Astrocyte of the spinal cord (primary cell): Measurements from ENCODE around the gene TECR.
"Not testable (repeated sequence)": the region's sequence is repeated elsewhere in the genome, so short reads cannot be mapped to it uniquely, and the experiment has no call there.

Experiments
- DNase-seq: peaks from one replicate; pipeline ENCODE4 v3.0.0; 2011; ENCODE audit warnings: low read depth, low spot score
- H3K4me3 ChIP-seq: 2 replicates; pipeline ENCODE4 v1.5.1; 2011; ENCODE audit warnings: low read depth, mild to moderate bottlenecking, low read length, moderate library complexity
- in situ Hi-C: cut with HindIII; loops from 2 replicates; pipeline ENCODE4 v1.10.0; 2017; ENCODE audit warnings: low sequenced_read_pairs
- TF ChIP-seq, protein P1 (sequence below): IDR thresholded peaks from 2 replicates; pipeline ENCODE4 v1.5.1; 2012; ENCODE audit warnings: low read depth, mild to moderate bottlenecking, low read length, inconsistent platforms

TECR gene

DNA sequence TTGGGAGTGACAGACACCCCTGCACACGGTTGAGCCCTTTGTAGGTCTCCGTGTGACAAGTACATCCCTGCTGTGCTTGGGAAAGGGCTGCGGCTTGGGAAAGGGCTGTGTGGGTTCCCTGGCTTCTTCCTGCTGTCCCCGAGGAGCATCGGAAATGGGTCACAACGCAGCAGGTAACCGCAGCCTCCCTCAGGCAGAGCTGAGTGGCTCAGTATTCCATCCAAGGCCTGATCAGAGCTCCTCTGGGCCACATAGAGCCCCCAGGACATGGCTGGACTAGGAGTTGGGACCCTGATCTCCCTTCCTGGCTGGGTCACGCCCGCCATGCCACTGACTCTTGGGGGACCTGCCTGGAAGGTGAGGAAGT, 16.3 kb downstream of the TECR start:
- TF ChIP-seq, protein P1, sequence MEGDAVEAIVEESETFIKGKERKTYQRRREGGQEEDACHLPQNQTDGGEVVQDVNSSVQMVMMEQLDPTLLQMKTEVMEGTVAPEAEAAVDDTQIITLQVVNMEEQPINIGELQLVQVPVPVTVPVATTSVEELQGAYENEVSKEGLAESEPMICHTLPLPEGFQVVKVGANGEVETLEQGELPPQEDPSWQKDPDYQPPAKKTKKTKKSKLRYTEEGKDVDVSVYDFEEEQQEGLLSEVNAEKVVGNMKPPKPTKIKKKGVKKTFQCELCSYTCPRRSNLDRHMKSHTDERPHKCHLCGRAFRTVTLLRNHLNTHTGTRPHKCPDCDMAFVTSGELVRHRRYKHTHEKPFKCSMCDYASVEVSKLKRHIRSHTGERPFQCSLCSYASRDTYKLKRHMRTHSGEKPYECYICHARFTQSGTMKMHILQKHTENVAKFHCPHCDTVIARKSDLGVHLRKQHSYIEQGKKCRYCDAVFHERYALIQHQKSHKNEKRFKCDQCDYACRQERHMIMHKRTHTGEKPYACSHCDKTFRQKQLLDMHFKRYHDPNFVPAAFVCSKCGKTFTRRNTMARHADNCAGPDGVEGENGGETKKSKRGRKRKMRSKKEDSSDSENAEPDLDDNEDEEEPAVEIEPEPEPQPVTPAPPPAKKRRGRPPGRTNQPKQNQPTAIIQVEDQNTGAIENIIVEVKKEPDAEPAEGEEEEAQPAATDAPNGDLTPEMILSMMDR: no peak
- DNase-seq: no peak
- no peak overlapping the region for H3K4me3 ChIP-seq
- in situ Hi-C loops: no loop called here

DNA sequence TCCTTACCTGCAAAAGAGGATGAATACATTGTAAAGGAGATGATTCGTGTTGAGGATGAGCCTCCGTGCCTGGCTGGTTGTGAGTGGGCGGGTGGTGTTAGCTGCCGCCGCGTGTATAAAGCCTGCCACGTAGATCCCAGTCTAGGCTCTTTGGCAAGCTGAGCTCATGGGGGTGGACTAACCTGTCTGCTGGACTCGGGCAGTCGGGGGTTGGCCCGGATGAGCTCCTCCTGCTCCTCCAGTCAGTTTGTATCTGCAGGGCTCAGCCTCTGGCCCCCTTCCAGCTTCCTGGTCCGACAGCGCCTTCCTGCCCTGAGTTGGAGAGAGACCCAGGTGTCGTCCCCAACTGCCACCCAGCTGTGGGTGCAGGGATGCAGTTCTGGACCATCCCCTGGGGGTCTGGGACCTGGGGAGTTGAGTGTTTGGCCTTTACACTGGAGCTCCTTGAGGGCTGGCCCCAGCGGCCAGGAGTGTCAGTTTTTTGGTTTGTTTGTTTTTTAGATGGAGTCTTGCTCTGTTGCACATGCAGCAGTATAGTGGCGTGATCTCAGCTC, 20.9 kb downstream of the TECR start:
- H3K4me3 ChIP-seq: no peak overlapping the region
- no peak for DNase-seq
- TF ChIP-seq, protein P1: no peak
- in situ Hi-C loops: no loop called here

DNA sequence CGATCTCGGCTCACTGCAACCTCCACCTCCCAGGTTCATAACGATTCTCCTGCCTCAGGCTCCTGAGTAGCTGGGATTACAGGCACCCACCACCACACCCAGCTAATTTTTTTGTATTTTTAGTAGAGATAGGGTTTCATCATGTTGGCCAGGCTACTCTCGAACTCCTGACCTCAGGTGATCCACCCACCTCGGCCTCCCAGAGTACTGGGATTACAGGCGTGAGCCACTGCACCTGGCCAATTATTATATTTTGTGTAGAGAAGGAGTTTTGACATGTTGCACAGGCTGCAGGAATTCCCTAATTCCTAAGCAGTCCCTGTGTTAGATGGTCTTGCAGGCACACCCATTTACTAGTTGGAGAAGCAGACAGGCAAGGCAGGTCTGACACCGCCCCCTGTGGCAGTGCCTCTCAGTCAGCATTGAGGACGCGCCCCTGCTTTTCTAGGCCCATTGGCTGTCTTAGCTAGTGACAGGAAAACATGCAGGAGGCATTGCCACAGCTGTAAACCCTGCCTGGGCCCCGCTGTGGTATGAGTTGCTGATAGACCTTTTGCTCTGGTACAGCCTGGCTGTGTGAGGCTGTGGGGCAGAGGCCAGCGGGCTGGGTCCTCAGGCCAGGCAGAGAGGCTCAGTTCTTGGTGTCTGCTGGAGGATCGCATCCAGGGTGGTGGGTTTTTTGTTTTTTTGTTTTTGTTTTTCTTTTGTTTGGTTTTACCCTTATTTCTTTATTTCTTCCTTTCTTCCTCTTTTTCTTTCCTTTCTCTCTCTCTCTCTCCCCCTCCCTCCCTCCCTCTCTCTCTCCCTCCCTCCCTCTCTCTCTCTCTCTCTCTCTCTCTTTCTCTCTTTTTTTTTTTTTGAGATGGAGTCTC, 22.0 kb downstream of the TECR start:
- in situ Hi-C loops, H3K4me3 ChIP-seq, DNase-seq: not testable (repeated sequence)
- TF ChIP-seq, protein P1: peak; percentile 28

DNA sequence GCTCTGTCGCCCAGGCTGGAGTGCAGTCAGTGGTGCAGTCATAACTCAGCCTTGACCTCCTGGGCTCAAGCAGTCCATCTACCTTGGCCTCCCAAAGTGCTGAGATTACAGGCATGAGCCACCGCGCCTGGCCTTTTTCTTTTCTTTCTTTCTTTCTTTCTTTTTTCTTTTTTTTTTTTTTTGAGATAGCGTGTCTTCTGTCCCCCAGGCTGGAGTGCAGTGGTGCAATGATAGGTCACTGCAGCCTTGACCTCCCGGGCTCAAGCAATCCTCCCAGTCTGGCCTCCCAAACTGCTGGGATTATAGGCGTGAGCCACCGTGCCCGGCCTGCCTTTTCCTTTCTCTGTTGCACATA, 22.6 kb downstream of the TECR start:
- in situ Hi-C loops, DNase-seq, H3K4me3 ChIP-seq: not testable (repeated sequence)

DNA sequence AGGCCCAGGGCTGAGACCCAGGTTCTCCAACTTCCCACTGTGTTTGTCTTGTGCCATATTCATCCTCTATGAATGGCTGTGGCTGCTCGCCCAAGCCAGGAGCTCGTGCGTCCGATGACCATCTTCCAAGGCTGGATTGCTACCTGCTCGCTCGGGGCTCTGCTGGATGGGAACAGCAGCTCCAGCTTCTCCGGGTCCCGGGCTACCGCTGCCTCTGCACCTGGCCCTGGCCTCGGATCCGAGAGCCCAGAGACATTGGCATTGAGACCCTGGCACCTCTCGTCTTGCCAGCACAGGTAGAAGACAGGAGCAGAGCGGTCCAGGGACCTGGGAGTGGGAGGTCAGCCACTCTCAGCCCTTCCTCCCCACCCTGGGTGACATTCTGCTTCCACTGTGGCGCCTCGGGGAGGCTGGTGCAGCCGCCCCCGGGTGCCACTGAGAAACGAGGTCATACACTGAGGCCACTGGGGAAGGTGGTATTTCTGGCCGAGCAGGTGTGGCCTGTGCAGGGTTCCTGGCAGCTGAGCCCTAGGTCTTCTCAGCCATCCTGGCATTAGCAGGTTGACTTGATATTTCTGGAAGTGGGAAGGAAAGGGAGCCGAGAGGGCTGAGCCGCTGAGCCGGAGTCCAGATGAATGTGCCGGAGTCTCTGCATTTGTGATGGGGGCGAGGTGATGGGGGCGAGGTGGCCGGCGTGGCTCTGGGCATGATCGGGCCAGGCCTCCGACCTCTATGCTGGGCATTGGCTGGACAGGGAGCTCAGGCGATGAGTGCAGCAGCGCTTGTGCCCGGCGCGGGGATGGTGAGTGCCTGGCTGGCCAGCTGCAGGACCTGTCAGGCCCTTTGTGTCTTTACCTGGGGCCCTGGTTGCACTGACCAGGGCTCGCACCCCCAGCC, 23.9 kb downstream of the TECR start:
- in situ Hi-C loops: no loop called here
- TF ChIP-seq, protein P1: no peak

DNA sequence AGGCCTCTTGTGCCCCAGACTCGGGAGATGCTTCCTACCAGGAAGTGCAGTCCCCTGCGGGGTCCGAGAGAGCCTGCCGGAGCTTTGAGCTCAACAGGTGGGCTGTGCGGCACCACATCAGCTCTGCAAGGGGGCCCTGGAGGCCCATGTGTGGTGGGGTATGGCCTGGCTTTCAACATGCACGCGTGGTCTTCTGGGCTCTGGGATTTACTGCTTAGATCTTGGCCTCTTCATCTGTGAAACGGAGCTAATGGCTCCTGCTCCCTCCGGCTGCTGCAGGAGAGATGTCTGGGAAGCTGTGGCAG, 24.5 kb downstream of the TECR start:
- TF ChIP-seq, protein P1: no peak
- no peak for DNase-seq
- H3K4me3 ChIP-seq: no peak overlapping the region
- in situ Hi-C loops: no loop called here

More for the DNA sequence above, 23.9 kb downstream of the TECR start:
- H3K4me3 ChIP-seq: no peak overlapping the region
- DNase-seq: no peak

DNA sequence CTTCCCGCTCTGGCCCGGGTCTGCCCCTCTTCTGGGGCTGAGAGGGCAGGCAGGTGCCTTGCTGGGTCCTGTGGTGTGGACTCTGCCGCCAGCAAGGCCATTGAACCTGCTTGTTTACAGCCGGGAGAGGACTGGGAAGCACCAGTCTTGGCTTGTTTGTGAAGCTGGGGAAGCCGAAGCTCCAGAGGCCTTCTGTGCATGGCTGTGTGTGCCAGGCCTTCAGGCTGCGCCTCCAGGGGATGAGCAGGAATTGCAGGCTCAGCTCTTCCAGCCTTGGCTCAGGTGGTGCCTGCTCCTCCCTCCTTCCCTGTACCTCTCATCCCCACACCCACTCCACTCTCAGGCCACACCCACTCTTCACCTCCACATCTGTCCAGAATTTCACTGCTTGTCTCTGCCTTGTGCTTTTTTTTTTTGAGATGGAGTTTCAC, 25.0 kb downstream of the TECR start:
- DNase-seq: no peak
- in situ Hi-C loops: no loop called here
- TF ChIP-seq, protein P1: no peak
- H3K4me3 ChIP-seq: no peak overlapping the region
